NK-92 (cell line): Measurements from ENCODE around the gene SAP130.

Source experiments
- DNase-seq: peaks from one replicate; lab custom pipeline; 2025; ENCODE audit not compliant: unreplicated experiment; lab: John Stamatoyannopoulos, UW

The SAP130 gene

GRCh38 chr2:127897531-127898211, 130.2 kb downstream of the SAP130 start:
- DNase-seq: no peak

- no peak for DNase-seq
These were observed 134.4 kb downstream of the SAP130 start for GRCh38 chr2:127893494-127893893.

GRCh38 chr2:127893033-127893432, 134.8 kb downstream of the SAP130 start:
- no peak for DNase-seq

GRCh38 chr2:127891811-127892210, 136.0 kb downstream of the SAP130 start:
- no peak for DNase-seq
